GM10266 (cell line): Measurements from ENCODE around the gene OR9Q1.

ENCODE experiments used
- DNase-seq: peaks from one replicate; pipeline ENCODE4 v3.0.0; 2012; ENCODE audit errors: extremely low spot score
- CTCF ChIP-seq: IDR thresholded peaks from 2 replicates; pipeline ENCODE4 v1.5.1; 2012; ENCODE audit warnings: mild to moderate bottlenecking, low read depth; ENCODE audit not compliant: control insufficient read depth, insufficient read depth; ENCODE audit errors: missing control alignments

OR9Q1 gene

GRCh38 chr11:58057481-58057880, 33.8 kb downstream of the OR9Q1 start:
- DNase-seq, result no peak
- no peak for TF ChIP-seq CTCF

GRCh38 chr11:58058276-58059006, 34.8 kb downstream of the OR9Q1 start:
- no peak for DNase-seq
- TF ChIP-seq CTCF, result no peak

GRCh38 chr11:58059007-58059350, 35.3 kb downstream of the OR9Q1 start:
- no peak for TF ChIP-seq CTCF
- DNase-seq, result no peak

- no peak for DNase-seq
- TF ChIP-seq CTCF, result no peak
Observed at GRCh38 chr11:58060535-58060934, 36.9 kb downstream of the OR9Q1 start.

- TF ChIP-seq CTCF, result no peak
- DNase-seq, result no peak
Observed at GRCh38 chr11:58060939-58061672, 37.4 kb downstream of the OR9Q1 start.

GRCh38 chr11:58061813-58062212, 38.1 kb downstream of the OR9Q1 start:
- TF ChIP-seq CTCF, result no peak
- no peak for DNase-seq

- DNase-seq, result no peak
- no peak for TF ChIP-seq CTCF
Observed at GRCh38 chr11:58067685-58068084, 44.0 kb downstream of the OR9Q1 start.
